Germinal center (tissue), 1 donor: Measurements from ENCODE around the gene HMCES.

ENCODE experiments used
- DNase-seq: peaks from one replicate; pipeline ENCODE4 v3.0.0; 2012; ENCODE audit warnings: mixed read lengths, low spot score

The HMCES gene

GRCh38 chr3:129304962-129305222 lies 26.2 kb downstream of the HMCES start:
- no peak for DNase-seq

GRCh38 chr3:129305592-129306091 lies 27.0 kb downstream of the HMCES start:
- DNase-seq, result peak; percentile 58

- DNase-seq, result no peak
These were observed 30.0 kb downstream of the HMCES start for GRCh38 chr3:129308636-129309035.

- DNase-seq, result no peak
These were observed 31.7 kb downstream of the HMCES start for GRCh38 chr3:129310111-129311011.

- DNase-seq, result no peak
These were observed 32.6 kb downstream of the HMCES start for GRCh38 chr3:129311054-129311902.

GRCh38 chr3:129312021-129312639 lies 33.5 kb downstream of the HMCES start:
- DNase-seq, result no peak

- DNase-seq, result no peak
These were observed 34.2 kb downstream of the HMCES start for GRCh38 chr3:129312671-129313414.

- no peak for DNase-seq
These were observed 34.7 kb downstream of the HMCES start for GRCh38 chr3:129313415-129313664.

- DNase-seq, result no peak
These were observed 35.2 kb downstream of the HMCES start for GRCh38 chr3:129313665-129314385.

GRCh38 chr3:129314386-129315222 lies 35.9 kb downstream of the HMCES start:
- peak; percentile 73 for DNase-seq

GRCh38 chr3:129315223-129315997 lies 36.7 kb downstream of the HMCES start:
- DNase-seq, result peak; percentile 54

GRCh38 chr3:129315998-129316247 lies 37.3 kb downstream of the HMCES start:
- no peak for DNase-seq

GRCh38 chr3:129316248-129317013 lies 37.8 kb downstream of the HMCES start:
- DNase-seq, result peak; percentile 77

GRCh38 chr3:129317014-129317771 lies 38.5 kb downstream of the HMCES start:
- DNase-seq, result no peak

GRCh38 chr3:129317848-129318247 lies 39.2 kb downstream of the HMCES start:
- no peak for DNase-seq

GRCh38 chr3:129318921-129319320 lies 40.3 kb downstream of the HMCES start:
- DNase-seq, result no peak

- DNase-seq, result no peak
These were observed 41.6 kb downstream of the HMCES start for GRCh38 chr3:129320261-129320660.

- no peak for DNase-seq
These were observed 42.3 kb downstream of the HMCES start for GRCh38 chr3:129320825-129321487.
